HG03135 (cell line): ENCODE results near the gene ACTL9.
"Not testable (repeated sequence)": the region's sequence is repeated elsewhere in the genome, so short reads cannot be mapped to it uniquely, and the experiment has no call there.

ENCODE experiments used
- ATAC-seq: cut with Tn5 transposase; IDR thresholded peaks from one replicate; pipeline ENCODE4 v1.9.1; 2021; ENCODE audit warnings: mild to moderate bottlenecking, moderate library complexity; ENCODE audit not compliant: unreplicated experiment

The ACTL9 gene, protein sequence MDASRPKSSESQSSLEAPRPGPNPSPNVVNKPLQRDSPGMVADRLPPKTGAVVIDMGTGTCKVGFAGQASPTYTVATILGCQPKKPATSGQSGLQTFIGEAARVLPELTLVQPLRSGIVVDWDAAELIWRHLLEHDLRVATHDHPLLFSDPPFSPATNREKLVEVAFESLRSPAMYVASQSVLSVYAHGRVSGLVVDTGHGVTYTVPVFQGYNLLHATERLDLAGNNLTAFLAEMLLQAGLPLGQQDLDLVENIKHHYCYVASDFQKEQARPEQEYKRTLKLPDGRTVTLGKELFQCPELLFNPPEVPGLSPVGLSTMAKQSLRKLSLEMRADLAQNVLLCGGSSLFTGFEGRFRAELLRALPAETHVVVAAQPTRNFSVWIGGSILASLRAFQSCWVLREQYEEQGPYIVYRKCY

DNA sequence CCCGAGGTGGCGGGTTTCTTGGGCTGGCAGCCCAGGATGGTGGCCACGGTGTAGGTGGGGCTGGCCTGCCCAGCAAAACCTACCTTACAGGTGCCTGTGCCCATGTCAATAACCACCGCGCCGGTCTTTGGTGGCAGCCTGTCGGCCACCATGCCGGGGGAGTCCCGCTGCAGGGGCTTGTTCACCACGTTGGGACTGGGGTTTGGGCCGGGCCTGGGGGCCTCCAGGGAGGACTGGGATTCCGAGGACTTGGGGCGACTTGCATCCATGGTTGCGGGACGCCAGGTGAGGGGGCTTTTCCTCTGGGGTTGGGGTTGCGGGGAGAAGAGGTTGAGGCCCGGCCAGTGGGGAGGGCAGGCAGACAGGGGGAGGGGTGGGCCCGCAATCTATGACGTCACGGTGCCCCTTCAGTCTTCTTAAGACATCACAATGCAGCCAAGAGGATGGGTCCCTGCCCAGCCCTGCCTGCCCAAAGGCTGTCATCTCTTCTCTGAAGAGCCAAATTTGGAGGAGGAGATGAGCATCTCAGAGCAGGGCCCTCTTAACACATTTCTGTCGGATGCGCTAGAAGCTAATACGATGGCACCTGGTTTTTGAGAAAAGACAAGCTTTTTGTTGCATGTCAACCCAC lies at the start of gene ACTL9:
Gene ACTL9, minus strand, starts transcription at position 363 of the 631 bp plus-strand sequence. Its CDS starts 94 bp downstream, at position 269.
- ATAC-seq: no peak

DNA sequence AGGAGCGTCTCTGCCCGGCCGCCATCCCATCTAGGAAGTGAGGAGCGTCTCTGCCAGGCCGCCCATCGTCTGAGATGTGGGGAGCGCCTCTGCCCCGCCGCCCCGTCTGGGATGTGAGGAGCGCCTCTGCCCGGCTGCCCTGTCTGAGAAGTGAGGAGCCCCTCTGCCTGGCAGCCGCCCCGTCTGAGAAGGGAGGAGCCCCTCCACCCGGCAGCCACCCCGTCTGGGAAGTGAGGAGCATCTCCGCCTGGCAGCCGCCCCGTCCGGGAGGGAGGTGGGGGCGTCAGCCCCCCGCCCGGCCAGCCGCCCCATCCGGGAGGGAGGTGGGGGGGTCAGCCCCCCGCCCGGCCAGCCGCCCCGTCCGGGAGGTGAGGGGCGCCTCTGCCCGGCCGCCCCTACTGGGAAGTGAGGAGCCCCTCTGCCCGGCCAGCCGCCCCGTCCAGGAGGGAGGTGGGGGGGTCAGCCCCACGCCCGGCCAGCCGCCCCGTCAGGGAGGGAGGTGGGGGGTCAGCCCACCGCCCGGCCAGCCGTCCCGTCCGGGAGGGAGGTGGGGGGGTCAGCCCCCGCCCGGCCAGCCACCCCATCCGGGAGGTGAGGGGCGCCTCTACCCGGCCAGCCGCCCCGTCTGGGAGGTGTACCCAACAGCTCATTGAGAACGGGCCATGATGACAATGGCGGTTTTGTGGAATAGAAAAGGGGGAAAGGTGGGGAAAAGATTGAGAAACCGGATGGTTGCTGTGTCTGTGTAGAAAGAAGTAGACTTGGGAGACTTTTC lies 40.9 kb upstream of the ACTL9 start:
- ATAC-seq: not testable (repeated sequence)

DNA sequence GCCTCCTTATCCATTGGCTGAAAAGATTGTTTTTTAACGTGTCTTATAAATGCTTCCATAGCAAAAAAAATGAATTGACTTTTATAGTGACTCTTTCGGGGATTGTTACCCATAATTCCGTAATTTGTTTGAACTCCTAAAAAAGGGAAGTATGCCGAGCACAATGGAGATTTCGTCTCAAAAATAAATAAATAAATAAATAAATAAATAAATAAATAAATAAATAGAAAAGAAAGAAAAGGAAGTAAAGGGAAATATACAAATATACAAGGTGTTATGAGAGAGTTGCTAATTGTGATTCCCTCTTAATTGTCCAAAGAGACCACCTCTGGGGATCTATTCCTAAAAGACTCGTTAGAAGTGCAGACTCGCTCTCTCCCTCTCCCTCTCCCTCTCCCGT lies 39.8 kb upstream of the ACTL9 start:
- no peak for ATAC-seq

DNA sequence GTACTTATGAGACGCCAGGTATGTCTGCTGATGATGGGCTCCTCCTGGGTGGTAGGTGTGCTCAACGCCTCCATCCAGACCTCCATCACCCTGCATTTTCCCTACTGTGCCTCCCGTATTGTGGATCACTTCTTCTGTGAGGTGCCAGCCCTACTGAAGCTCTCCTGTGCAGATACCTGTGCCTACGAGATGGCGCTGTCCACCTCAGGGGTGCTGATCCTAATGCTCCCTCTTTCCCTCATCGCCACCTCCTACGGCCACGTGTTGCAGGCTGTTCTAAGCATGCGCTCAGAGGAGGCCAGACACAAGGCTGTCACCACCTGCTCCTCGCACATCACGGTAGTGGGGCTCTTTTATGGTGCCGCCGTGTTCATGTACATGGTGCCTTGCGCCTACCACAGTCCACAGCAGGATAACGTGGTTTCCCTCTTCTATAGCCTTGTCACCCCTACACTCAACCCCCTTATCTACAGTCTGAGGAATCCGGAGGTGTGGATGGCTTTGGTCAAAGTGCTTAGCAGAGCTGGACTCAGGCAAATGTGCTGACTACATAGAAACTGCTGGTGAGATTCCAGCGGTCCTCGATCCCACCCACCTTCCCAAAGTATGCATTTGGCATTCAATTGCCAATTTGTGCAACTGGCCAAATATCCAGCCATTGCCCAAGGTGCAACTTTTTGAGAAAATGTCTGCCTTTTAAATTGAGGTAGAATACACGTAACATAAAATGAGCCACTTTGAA lies 33.0 kb upstream of the ACTL9 start:
- no peak for ATAC-seq

GRCh38 chr19:8724276-8724675 lies 25.7 kb upstream of the ACTL9 start:
- no peak for ATAC-seq

GRCh38 chr19:8722032-8722431 lies 23.4 kb upstream of the ACTL9 start:
- ATAC-seq: no peak

DNA sequence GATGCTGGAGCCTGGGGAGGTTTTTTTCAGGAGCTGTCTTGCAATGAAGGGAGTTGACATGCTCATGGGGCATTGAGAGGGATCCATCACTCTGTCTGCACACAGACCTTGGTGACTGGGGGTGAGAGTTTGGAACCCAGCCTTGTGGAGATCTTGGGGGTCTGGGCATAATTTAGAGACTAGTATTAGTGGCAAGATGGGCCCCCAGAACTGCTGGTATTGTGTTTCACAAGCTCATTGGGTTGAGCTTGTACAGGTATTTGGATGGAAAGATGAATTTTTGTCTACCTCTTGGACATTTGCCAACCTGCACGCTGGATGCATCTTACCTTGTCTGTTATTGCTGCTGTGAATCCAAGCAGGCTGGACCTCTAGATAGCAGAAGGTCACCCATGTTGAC lies 22.7 kb upstream of the ACTL9 start, which contains the start of gene OR2Z1:
Gene OR2Z1, plus strand, starts transcription at position 301 of the 400 bp plus-strand sequence. CDS start 9,395 bp downstream, outside the sequence.
- no peak for ATAC-seq

DNA sequence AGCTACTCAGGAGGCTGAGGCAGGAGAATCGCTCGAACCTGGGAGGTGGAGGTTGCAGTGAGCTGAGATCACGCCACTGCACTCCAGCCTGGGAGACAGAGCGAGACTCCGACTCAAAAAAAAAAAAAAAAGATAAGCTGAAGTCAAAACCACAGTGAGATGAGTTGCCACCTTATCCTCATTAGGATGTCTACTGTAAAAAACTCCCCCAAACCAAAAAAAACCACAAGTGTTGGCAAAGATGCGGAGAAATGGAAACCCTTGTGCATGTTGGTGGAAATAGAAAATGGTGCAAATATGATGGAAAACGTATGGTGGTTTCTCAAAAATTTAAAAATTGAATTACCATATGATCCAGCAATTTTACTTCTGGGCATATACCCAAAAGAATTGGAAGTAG lies 11.7 kb upstream of the ACTL9 start:
- ATAC-seq: not testable (repeated sequence)

GRCh38 chr19:8705742-8706141 lies 7.1 kb upstream of the ACTL9 start:
- ATAC-seq: no peak

GRCh38 chr19:8705304-8705703 lies 6.7 kb upstream of the ACTL9 start:
- not testable (repeated sequence) for ATAC-seq

DNA sequence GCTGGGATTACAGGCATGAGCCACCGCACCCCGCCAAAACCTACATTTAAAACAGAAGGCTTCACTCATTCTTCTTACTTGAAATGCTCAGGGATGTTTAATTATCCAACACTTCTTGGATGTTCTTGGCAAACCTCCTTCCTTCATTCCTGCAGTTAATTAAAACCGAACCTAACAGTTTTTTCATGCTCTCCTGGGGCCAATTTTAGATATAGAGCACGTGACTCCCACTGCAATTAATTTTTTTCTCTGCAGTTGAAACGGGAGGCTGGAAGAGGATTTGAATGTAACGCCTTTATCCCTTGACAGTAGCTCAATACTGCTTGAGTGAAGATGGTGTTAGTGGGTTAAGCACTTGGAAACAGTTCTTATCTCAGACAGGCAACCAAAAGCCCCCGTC lies 4.6 kb upstream of the ACTL9 start:
- no peak for ATAC-seq

- ATAC-seq: no peak
Observed at GRCh38 chr19:8702350-8702749, 3.8 kb upstream of the ACTL9 start.

- no peak for ATAC-seq
Observed at GRCh38 chr19:8700956-8701355, 2.4 kb upstream of the ACTL9 start.

DNA sequence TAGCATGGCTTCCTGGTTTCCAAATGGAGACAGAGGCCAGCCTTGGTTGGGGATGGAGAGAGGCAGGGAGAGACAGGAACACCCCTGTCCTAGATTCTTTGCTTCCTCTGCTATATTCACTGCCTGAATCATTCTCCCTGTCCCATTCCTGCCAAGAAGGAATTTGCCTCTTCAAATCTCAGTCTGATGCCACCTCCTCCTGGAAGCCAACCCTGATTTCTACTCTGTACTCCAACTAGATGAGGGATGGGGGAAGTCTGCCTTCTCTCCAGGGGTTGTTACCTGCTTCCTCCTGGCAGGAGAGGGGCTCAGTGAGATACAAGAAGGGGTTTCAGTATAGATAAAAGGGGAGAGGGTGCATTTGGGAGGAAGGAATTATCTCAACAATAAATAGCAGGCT lies 1.3 kb upstream of the ACTL9 start:
- no peak for ATAC-seq

DNA sequence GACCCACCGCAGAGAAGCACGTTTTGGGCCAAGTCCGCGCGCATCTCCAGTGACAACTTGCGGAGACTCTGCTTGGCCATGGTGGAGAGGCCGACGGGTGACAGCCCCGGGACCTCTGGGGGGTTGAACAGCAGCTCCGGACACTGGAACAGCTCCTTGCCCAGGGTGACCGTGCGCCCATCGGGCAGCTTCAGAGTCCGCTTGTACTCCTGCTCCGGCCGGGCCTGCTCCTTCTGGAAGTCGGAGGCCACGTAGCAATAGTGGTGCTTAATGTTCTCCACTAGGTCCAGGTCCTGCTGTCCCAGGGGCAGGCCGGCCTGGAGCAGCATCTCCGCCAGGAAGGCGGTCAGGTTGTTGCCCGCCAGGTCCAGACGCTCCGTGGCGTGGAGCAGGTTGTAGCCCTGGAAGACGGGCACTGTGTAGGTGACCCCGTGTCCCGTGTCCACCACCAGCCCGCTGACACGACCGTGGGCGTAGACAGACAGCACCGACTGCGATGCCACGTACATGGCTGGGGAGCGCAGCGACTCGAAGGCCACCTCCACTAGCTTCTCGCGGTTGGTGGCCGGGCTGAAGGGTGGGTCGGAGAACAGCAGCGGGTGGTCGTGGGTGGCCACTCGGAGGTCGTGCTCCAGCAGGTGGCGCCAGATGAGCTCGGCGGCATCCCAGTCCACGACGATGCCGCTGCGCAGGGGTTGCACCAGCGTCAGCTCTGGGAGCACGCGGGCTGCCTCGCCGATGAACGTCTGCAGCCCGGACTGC lies 743 bp downstream of the ACTL9 start:
- ATAC-seq: no peak

GRCh38 chr19:8696993-8697392 lies 1.6 kb downstream of the ACTL9 start:
- ATAC-seq: no peak

DNA sequence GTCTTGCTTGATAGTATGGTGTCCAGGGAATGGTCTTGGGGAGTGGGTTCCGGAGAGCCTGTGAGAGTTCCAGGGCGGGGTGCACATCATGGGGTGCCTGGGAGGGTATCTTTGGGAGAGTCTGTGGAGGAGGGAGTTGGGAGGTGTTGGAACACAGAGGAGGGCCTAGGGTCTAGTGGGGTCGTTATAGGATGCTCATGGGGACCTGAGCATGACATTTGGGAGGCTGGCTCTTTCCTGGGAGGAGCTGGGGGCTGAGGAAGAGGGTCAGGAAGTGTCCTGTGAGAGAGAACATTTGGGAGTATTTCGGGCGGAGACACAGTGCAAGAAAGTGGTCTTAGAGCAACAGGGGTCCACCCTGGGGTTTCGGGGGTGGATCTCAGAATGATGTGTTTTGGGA lies 2.7 kb downstream of the ACTL9 start:
- no peak for ATAC-seq

DNA sequence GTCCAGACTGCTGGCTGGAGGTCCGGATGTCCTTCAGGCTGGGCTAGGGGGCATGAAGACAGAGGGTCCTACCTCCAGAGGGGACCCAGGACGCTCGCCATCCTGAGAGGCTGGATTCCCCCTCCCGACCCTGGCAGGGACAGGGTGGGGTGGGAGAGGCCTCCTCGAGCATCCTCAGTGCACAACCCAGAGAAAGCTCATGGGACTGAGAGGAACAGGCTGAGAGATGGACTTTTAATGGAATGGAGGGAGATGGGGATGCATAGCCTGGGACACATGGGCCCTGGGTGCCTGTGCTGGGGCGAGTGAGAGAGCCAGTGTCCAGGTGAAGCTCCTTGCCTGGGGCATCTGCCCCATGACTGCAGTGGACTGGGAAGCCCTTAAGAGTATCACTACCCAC lies 3.1 kb downstream of the ACTL9 start:
- no peak for ATAC-seq

GRCh38 chr19:8690753-8691539 lies 7.6 kb downstream of the ACTL9 start:
- ATAC-seq: no peak
